Thoracic aorta (tissue), 2 donors: ENCODE data around the gene FOXP3. TPM values are rescaled to one million over a fixed set of nuclear protein-coding genes. Genes with fewer than 3 reads are reported as not detected.

Experiments used
- ATAC-seq: fragments of 150-250 bp; one replicate; pipeline ENCODE4 v1.8.0; 2017; ENCODE audit warnings: low read depth; ENCODE audit not compliant: insufficient number of reproducible peaks, low FRiP score
- DNase-seq: peaks from one replicate; pipeline ENCODE4 v3.0.0-alpha.2; 2020; ENCODE audit warnings: low spot score
- H3K27ac ChIP-seq, 2 donors: fragments of 200-600 bp; sonication (generic); 1 replicate in 1 of 2; 2 replicates in 1 of 2; pipeline ENCODE4 v1.5.1; 2016; ENCODE audit warnings: mild to moderate bottlenecking in 2 of 2, moderate library complexity in 2 of 2
- H3K27me3 ChIP-seq: fragments of 200-600 bp; sonication (generic); replicated peaks from 2 replicates; pipeline ENCODE4 v1.6.0; 2016; ENCODE audit warnings: mild to moderate bottlenecking; ENCODE audit not compliant: insufficient read depth
- H3K36me3 ChIP-seq: fragments of 200-600 bp; sonication (generic); one replicate; pipeline ENCODE4 v1.5.1; 2016
- H3K4me1 ChIP-seq, 2 donors: fragments of 200-600 bp; sonication (generic); 1 replicate in 1 of 2; 2 replicates in 1 of 2; pipeline versions ENCODE4 v1.5.1 to v1.6.0; 2016; ENCODE audit warnings: low read depth in 2 of 2, mild to moderate bottlenecking in 1 of 2; ENCODE audit not compliant: control insufficient read depth in 1 of 2
- H3K4me3 ChIP-seq: fragments of 200-600 bp; sonication (generic); 2 replicates; pipeline ENCODE4 v1.5.1; 2016; ENCODE audit warnings: mild to moderate bottlenecking
- H3K9me3 ChIP-seq: fragments of 200-600 bp; sonication (generic); 2 replicates; pipeline ENCODE4 v1.5.1; 2016
- CTCF ChIP-seq: fragments of 200-600 bp; sonication (generic); IDR thresholded peaks from one replicate; pipeline ENCODE4 v1.5.1; 2019; ENCODE audit warnings: antibody characterized with exemption
- total RNA-seq, 2 donors: library from RNA; depleted of rRNA; stranded (reverse); fragments of >200 nt; gene quantifications; one replicate each; pipeline versions ENCODE4 v1.1.0 to v1.2.3, GENCODE V29; 2016

The FOXP3 gene
- total RNA-seq, 2 donors from 2014 or later: not detected

- no peak for ATAC-seq
- no peaks in the 10 kb centered on the region for H3K9me3 ChIP-seq
- no peaks in the 10 kb centered on the region for H3K27me3 ChIP-seq
- H3K36me3 ChIP-seq: peaks cover 7% of the 10 kb centered on the region
- H3K27ac ChIP-seq: no peak overlapping the region
- TF ChIP-seq CTCF: no peak
- no peak for DNase-seq
- H3K4me3 ChIP-seq: no peak overlapping the region
- H3K4me1 ChIP-seq: no peaks in the 10 kb centered on the region
These were observed 20.3 kb downstream of the FOXP3 start for GRCh38 chrX:49244207-49244606.

- Histone ChIP-seq H3K4me3 (no peak overlapping the region), H3K27ac (no peak overlapping the region), H3K4me1 (no peaks in the 10 kb centered on the region), H3K27me3 (no peaks in the 10 kb centered on the region), H3K36me3 (peaks cover 7% of the 10 kb centered on the region), H3K9me3 (no peaks in the 10 kb centered on the region)
- no peak for TF ChIP-seq CTCF
- DNase-seq: no peak
- ATAC-seq: no peak
These were observed 21.3 kb downstream of the FOXP3 start for GRCh38 chrX:49243166-49243565.

- no peak overlapping the region for H3K27ac ChIP-seq
- TF ChIP-seq CTCF: no peak
- H3K4me1 ChIP-seq: no peaks in the 10 kb centered on the region
- H3K9me3 ChIP-seq: no peaks in the 10 kb centered on the region
- ATAC-seq (no peak), DNase-seq (no peak)
- H3K36me3 ChIP-seq: peaks cover 7% of the 10 kb centered on the region
- no peak overlapping the region for H3K4me3 ChIP-seq
- H3K27me3 ChIP-seq: no peaks in the 10 kb centered on the region
These were observed 21.9 kb downstream of the FOXP3 start for GRCh38 chrX:49242545-49243066.

GRCh38 chrX:49238735-49239134, 25.8 kb downstream of the FOXP3 start:
- Histone ChIP-seq H3K27ac (no peak overlapping the region), H3K4me1 (no peaks in the 10 kb centered on the region), H3K27me3 (no peaks in the 10 kb centered on the region), H3K36me3 (peaks cover 7% of the 10 kb centered on the region), H3K4me3 (no peak overlapping the region), H3K9me3 (no peaks in the 10 kb centered on the region)
- ATAC-seq (no peak), DNase-seq (no peak)
- TF ChIP-seq CTCF: no peak

GRCh38 chrX:49237060-49237459, 27.4 kb downstream of the FOXP3 start:
- no peak for ATAC-seq
- DNase-seq: no peak
- no peak for TF ChIP-seq CTCF
- no peaks in the 10 kb centered on the region for H3K27me3 ChIP-seq
- no peaks in the 10 kb centered on the region for H3K9me3 ChIP-seq
- H3K36me3 ChIP-seq: no peaks in the 10 kb centered on the region
- no peak overlapping the region for H3K27ac ChIP-seq
- H3K4me3 ChIP-seq: no peak overlapping the region
- H3K4me1 ChIP-seq: no peaks in the 10 kb centered on the region
